ENCODE data around the gene TRDN.

DNA sequence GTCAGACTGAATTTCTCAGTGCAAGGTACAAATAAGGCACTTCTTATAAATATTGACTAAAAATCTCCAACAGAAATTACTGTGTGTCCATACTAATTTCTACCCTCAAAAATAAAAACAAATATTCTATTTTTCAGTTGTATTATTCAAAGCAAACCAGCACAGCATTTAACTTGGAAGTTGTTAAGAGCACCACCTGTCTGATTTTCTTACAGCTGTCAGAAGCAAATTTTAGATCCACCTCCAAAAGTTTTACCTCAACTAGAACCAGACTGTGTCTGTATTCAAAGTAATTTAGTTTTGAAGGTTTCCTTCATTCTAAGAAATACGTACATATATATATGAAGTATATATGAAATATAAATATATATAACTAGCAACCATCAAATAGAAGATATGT lies 1.2 kb downstream of the TRDN start:
- no peak for TF ChIP-seq POLR2A (IDR thresholded peaks at IDR 0.05)
- TF ChIP-seq, protein P1, sequence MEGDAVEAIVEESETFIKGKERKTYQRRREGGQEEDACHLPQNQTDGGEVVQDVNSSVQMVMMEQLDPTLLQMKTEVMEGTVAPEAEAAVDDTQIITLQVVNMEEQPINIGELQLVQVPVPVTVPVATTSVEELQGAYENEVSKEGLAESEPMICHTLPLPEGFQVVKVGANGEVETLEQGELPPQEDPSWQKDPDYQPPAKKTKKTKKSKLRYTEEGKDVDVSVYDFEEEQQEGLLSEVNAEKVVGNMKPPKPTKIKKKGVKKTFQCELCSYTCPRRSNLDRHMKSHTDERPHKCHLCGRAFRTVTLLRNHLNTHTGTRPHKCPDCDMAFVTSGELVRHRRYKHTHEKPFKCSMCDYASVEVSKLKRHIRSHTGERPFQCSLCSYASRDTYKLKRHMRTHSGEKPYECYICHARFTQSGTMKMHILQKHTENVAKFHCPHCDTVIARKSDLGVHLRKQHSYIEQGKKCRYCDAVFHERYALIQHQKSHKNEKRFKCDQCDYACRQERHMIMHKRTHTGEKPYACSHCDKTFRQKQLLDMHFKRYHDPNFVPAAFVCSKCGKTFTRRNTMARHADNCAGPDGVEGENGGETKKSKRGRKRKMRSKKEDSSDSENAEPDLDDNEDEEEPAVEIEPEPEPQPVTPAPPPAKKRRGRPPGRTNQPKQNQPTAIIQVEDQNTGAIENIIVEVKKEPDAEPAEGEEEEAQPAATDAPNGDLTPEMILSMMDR (IDR thresholded peaks at IDR 0.05), result no peak
